ENCODE measurements around the gene PLXDC2.

Gene PLXDC2

DNA sequence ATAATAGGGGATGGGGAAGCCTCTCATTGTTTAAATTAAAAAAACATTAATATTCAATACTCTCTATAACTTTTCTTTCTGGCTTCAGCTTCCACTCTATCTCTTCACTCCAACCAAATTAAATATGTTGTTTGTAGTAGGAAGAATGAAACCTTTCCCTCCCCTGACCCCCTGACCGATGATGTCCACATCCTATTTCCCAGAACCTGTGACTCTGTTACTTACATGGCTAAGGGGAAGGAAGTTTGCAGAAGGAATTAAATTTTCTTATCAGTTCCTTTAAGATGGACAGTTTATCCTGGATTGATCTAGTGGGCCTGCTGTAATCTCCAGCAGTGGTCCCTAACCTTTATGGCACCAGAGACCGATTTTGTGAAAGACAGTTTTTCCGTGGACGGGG is 130.0 kb downstream of the PLXDC2 start:
- no peak for DNase-seq

DNA sequence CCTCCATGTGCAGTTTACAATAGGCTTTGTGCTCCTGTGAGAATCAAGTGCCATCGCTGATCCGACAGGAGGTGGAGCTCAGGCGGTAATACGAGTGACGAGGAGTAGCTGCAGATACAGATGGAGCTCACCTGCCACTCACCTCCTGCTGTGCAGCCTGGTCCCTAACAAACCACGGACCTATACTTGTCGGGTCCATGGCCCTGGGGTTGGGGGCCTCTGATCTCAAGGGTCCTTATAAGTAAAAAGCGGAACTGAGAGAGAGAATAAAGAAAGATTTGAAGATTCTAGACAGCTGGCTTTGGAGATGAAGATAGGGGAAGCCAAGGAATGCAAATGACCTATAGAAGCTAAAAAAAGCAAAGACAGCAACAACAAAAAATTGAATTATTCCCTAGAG is 130.6 kb downstream of the PLXDC2 start:
- no peak for DNase-seq

DNA sequence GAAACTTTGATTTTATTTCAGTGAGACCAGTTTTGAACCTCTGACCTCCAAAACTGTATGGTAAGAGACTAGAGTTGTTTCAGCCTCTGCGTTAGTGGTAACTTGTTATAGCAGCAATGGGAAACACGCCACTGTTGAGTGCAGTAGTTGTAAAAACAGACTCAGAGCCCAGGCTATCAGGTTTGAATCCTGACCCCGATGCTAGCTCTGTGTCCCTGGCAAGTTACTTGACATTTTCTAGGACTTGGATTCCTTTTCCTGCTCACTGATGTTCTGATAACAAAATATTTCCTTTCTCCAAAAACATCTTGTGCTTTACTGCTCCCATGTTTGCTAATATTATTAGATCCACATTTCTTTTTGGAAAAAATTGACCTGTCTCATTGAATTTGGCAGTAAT is 131.0 kb downstream of the PLXDC2 start:
- DNase-seq: no peak

DNA sequence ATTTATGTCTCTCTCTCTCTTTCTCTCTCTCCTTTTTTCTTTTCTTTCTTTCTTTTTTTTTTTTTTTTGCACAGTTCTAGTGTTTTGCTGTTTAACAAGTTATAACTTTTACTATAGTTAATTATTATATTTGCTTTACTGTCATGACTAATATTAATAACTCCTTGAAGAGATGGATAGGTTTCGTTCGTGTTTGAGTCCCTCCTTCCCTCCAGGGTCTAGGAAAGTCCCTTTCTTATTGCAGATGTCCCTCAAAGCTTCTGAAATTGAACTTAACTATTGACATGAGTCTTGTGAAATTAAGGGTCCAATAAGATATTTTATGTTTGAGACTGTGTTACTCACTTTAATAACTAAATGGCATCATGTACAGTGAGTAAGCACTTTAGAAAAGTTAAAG is 131.4 kb downstream of the PLXDC2 start:
- DNase-seq: no peak

DNA sequence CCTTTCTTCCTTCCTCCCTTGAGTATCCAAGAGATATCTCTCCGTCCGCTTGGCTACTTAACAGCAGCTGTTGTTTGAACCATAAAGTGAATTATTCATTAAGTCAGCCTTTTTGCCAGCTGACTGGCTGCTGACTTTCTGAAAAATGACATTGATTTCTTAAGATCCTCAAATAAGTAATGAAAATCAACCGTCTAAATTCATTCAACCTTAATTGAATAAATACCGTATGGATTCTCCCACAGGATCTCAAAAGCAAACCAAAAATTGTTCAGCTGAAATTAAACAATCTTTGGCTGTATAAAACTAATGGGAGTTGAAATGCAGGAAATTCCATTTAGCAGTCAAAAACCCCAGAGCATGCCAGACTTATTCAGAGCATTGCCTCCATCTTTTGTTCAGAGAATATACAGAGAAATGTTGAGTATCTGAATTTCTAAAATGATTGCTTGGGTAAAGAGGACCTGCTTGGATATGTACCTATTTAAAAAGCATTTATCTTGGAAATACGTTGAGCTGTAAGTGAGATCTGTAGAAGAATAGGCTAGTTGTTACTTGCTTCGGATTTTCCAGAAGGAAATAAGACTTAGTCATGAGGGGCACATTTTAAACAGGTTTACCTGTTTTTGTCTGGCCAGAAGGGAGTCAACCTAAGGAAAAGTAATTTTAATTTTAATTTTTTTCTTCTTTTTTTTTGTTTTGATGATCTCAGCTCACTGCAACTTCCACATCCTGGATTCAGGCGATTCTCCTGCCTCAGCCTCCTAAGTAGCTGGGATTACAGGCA is 136.2 kb downstream of the PLXDC2 start:
- DNase-seq: no peak

DNA sequence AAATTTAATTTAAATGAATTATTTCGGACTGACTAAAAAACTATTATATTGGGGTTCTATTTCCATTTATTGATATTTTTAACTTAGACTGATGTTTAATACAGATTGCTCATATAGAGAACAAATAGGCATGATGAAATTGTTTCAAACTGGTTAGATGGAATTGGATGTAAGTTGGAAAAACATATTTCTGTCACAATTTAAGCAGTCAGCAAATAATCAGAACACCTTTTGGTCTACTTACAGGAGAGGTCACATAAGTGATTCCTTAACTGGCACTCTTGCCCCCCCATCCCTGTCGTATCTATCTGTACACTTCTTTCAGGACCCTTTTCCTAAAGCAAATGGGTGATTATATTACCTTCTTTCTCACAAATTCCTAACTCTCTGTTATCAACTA is 138.4 kb downstream of the PLXDC2 start:
- DNase-seq: no peak

DNA sequence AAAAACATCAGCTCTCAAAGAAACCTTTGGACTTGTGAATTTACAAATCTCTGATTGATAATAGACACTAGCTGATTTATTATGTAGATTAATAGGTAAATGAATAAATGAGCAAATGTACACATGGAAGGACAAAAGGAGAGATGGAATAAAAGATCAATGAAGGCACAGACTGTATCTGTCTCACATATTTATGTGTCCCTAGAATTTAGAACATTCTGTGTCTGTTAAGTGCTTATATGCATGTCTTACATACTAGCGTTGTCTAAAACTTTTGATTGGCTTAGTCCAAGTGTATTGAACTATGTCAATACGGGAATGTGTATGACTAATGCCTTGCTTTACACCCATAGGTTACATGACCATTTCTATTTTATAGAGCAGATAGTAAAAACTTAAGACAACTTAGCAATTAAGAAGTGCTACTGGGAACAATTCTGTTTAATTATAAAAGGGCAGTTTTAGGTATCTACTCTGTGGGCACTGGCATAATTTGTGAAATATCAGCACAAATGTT is 140.3 kb downstream of the PLXDC2 start:
- DNase-seq: no peak

DNA sequence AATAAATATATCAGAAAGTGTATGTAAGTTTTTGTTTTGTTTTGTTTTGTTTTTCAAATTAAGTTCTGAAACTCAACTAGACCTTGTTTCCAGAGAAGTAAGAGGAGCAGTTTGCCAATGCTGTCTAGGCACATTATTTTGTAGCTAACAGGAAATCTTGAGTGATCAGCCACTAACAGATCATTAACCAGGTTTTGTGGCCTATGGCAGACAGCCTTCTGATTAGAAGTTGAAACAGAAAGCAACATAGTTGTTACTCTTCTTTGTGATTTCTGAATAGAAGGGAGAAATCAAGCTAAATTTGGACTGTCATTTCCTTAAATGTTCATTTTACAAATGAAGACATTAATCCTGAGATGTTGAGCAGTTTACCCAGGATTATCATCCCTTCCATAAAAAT is 142.6 kb downstream of the PLXDC2 start:
- DNase-seq: no peak

DNA sequence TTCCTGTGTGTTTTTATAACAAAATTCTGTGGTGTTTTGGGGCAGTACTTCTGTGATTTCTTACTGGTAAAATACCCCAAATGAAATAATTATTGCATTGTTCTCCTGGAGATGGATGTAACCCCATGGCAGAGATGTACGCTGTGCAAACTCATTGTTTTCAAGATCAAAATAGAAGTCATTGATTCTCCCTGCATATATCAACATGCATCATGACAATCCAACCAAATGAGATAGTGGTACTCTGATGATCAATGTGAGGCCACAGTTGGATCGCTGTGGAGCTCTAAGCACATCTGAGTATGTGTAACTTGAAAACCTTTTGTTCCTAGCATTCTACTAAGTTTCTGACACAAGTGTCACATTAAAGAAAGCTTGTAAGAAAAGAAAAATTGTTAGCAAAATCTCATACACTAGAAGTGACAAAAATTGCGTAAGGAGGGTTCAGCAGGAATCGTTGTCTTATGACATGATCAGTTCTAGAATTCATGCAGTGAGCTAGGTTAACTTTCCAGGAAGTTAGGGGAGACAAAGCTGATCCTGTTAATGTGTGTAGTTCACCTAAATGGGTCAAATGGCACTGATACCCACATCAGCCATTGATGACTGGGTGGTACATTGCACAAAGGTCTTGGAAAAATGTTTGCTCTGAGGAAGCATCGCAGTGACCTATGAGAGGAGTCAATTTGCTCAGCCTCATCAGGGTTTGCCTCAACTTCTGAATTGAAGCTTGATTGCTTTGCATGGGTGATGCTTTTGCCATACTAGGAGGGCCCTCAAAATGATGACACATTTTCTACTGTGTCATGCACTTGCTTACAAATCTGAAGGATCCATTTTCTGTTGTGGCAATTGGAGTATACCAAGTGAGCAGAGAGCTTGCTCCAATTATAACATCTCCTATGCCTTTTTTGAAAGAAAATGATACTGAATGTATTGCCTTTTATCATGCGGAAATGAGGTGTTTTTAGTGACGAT is 145.1 kb downstream of the PLXDC2 start:
- DNase-seq: no peak

DNA sequence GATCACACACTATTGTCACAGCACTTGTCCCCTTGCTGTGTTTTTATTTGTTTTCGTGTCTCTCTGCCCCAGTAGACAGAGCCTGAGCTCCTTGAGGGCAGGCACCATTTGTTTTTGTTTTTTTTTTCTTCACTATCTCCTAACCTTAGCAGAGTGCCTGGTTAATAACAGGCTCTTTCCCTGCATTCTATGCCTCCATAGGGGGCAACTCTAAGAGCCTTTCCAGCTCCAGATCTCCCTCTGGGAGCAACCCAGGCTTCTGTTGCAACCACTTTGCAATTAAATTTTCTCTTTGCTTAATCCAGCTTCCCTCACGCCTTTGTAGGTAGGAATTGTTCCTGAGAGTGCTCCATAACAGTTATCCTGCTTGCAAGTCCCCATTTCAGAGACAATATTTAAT is 148.4 kb downstream of the PLXDC2 start:
- no peak for DNase-seq

DNA sequence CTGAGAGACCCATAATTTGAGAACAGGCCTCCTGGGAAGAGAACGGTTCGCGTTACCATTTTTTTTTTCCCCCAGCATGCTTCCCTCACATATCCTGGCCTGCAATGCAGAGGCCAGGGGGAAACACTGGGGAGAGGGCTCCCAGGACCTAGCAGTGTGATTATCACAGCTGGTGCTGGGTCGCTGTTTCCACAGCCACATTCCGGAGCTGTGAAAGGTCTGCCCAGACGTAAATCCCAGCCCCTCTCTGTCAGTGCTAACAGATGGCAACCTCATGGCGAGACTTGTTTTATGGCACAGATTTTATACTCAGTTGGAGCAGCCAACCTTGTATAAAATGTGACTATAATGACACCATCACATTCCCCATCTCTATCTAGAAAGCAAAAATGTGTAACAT is 150.5 kb downstream of the PLXDC2 start:
- peak; percentile 42 for DNase-seq

DNA sequence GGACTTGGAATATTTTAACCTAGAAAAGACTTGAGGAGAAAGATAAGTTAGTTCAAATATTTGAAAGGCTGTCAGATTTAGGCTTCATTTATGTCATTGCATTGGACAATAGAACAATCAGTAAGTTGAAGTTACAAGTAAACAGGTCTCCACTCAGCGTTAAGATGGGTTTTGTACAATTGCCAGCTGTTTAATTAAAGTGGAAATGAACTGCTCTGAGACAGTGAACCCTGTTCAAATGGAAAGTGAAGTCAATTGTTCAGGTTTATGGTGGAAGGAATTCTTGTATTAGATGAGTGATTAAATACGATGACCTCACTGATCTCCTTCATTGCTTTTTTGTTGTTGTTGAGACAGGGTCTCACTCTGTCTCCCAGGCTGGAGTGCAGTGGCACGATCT is 151.7 kb downstream of the PLXDC2 start:
- DNase-seq: no peak

DNA sequence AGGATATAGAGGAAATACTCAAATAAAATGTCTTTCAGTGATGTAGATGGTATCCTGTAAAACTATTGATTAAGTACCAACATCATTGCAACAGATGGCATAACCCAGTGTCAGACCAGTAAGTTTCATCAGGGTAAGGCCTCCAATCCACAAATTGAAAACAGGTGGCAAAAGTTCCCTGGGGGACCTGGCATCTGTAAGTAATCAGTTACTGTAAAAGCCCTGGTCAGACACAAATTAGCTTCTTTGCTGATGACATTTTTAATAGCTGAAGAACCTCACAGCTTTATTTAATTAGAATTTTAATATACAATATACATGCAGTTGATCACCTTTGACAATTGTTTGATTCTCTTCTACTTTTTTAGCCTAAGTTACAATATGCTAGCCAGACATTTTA is 152.5 kb downstream of the PLXDC2 start:
- peak; percentile 42 for DNase-seq

DNA sequence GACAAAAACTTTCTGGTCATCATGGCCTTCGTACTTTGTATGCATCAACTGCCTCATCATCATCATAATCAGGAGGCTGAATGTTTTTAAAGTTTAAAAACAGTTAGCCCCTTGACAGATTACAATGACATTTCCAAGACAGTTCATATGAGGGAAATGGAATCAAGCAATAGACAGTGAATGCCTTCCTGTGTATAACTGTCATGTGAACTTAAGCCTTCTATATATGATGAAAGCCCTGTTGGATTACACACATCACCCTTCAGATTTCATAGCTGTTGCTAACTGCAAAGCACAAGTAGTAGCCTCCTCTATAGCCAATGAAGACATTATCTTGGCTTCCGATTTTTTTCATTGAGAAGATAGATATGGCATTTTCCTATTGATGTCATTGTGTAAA is 154.0 kb downstream of the PLXDC2 start:
- no peak for DNase-seq

DNA sequence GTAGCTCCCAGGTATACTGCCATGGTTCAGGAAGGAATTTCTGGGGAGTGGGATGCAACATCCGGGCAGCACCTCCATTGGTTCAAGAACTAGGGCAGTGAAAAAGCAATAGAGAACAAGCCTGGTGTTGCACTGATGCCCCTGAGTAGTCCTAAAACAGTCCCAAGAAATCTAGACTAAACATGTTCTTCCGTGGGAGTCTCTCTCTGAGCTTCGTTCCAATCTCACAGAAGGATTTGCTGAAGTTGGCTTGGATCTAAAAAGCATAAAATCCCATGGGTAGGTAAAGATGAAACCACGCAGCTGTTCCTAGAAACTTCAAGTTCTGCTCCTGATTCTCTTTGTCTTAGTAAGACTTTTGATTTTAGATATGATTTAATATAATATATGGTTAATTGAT is 154.5 kb downstream of the PLXDC2 start:
- no peak for DNase-seq

DNA sequence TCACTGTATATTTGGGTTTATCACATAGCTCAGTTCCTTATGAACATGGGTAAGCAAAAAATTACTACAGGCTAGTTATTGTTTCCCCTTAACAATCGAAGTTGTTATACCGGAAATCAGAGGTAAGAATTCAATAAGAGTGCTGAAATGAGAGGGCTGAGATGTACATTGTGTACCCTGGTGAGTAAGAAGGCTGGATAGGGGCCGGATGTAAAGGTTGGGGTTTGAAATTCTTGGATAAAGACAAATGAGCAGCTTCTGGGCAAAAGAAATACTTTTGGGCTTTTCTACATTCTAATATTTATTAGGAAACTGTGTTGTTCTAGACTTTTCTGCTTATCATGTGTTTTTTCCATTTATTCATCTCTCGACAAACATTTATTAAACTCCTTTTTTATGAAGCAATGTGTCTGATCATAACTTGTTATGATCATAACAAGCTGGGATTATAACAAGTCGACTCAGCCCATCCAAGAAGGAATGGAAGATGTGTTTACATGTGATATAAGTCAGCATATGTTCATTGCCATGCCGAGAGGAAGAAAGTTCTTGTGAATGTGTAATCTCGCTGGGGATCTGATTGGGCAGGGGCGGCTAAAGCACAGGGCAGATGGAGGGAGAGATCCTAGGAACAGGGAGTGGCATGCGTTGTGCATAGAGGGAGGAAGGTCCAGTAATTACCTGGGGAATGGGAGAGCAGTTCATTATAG is 155.3 kb downstream of the PLXDC2 start:
- no peak for DNase-seq

DNA sequence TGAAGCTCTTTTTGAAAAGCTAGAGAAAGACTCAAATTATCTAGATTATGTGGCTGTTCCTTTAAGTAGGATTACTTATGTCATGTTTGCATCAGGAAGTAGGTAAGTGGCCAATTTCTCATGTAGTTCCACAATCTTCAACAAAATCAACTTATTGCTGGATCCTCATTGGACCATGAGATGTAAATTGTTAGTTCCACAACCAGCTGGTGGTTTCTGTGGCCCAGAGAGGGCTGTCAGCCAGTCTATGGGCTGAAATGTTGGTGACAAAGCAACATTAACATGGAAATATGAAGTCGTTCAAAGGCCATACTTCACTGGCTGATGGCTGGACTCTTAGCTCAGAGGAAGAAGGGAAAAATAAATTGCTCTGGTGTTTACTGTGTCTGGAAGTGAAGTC is 157.9 kb downstream of the PLXDC2 start:
- no peak for DNase-seq

DNA sequence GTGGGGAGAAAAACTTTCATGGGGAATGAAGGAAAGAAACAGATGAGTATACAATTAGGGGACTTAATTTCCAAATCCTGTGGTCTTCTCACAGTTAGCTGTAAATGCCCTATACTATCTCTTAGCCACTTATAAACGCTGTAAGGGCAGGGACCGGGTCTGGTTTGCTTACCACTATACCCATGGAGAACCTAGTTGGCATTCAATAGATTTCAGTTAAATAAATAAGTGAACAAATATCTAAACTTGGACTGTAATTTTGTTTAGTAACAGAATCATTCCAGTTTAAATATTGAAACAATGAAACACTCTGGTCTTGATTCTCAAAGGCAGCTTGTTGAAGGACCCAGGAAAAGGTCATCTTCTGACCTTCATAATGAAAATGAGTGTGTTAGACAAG is 158.3 kb downstream of the PLXDC2 start:
- no peak for DNase-seq

DNA sequence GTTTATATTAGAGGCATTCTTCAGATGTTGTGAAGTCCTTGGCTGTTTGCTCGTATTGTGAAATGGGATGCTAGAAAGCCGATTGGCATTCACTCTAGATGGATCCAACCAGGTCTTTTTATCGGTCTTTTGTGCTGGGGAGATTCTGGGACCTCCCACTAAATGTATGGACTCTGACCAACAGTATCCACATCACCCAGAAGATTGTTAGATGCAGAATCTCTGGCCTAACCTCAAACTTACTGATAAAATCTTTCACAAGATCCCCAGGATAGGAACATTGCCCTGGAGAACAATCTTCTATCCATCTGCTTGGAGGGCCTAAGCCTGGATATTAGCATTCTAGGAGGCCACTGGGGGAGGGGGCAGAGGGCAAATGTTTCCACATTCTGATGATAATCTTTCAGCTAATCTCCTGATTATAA is 160.9 kb downstream of the PLXDC2 start:
- DNase-seq: no peak

DNA sequence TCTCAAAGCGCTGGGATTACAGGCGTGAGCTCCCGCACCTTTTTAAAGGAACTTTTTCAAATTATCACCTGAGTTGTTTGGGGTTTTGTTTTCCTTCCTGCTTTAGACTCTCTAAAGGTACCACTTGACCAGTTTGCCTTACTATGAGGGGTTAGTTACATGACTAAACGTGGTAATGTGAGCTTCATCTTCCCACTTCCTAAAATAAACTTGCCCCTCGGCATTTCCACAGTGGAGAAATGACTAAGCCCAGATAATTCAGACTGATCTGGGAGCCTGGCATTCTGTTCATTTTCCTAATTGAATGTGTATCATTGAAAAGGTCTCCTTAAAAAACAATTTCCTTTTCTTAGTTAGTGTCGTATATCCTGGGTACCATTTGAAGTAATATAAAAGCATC is 163.4 kb downstream of the PLXDC2 start:
- DNase-seq: no peak

DNA sequence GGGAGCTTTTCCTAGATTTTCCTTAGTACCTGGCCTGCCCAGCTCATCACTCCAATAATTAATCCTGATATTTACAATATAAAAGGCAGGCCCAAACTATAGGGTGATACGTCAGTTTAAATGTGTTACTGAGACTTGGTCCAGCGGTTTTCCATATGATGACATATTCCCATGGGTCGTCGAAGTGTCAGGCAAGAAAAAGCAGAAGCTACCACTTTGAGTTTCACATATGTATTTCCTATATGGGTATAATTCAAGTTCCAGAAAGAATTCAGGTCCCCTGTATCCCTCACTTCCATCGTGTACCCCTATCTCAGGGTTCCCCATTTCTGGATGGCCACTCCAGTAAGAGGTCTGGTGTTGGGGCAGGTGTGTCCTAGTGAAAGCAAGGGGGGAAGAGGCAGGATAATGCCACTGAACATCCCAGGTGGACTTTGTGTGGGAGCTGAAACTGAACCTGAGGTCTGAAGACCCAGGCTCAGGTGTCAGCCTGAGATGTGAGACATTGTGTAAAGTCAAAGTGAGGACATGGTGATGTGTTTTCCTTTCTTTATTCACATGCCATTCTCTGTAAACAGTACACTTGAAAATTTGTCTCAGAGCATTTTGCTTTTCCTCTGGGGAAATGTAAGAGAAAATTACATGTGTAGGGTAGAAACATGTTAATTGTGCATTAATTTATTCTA is 167.8 kb downstream of the PLXDC2 start:
- DNase-seq: no peak

DNA sequence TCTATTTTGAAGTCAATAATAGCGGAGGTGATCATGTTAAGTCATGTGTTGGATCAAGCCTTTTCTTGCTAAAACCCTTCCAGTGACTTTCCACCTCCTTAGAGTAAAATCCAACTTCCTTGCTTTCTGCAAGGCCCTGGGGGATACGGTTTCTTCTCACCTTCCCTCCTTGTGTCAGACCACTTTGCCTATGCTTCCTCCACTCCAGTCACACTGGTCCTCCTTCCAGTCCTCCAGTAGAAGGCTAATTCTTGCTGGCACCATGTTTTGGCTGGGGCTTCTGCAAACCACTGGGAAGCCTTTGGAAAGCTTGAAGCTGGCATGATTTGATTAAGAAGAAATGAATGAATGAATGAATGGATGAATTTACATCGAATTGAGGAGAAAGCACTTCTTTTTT is 169.5 kb downstream of the PLXDC2 start:
- DNase-seq: no peak

DNA sequence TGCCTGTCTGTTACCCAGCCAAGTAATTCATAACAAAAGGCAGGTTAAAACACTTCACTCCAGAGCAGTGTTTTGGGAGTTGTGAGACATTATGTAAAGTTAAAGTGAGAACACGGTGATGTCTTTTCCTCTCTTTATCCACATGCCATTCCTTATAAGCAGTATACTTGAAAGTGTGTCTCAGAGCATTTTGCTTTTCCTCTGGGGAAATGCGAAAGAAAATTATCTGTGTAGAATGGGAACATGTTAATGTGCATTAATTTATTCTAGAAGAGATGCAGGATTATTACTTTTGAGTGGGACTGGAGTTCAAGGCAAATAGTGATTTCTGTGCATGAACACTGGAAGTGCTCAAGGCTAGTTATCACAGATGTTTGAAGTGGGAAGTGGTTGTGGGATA is 170.4 kb downstream of the PLXDC2 start:
- no peak for DNase-seq

All from fibroblast of skin of right quadriceps (primary cell).